B cell (primary cell): Measurements from ENCODE around the gene ARFGAP3. TPM values are rescaled to one million over a fixed set of nuclear protein-coding genes. Genes with fewer than 3 reads are reported as not detected.

Experiments used
- ATAC-seq: fragments of 200-7000 bp; cut with Tn5 transposase; one replicate; pipeline ENCODE4 v1.10.0; 2021; ENCODE audit warnings: low read depth, mild to moderate bottlenecking, moderate number of reproducible peaks, moderate library complexity
- CTCF ChIA-PET: fragments of 350-600 bp; sonication (Branson Sonifier 250); formaldehyde crosslinking; loops from one replicate; lab custom pipeline; 2021; ENCODE audit warnings: antibody characterized with exemption, inconsistent platforms; lab: Charles Lee
- POLR2A ChIA-PET: fragments of 350-600 bp; sonication (Branson Sonifier 250); formaldehyde crosslinking; loops from one replicate; lab custom pipeline; 2021; ENCODE audit warnings: antibody characterized with exemption; lab: Charles Lee
- DNase-seq: peaks from one replicate; pipeline ENCODE4 v3.0.0; 2013
- H2AFZ ChIP-seq: 2 replicates; pipeline ENCODE4 v1.6.1; 2012; ENCODE audit warnings: mild to moderate bottlenecking, low read depth, low read length; ENCODE audit not compliant: insufficient read depth, poor library complexity, severe bottlenecking
- H3K27ac ChIP-seq, 2 donors: 1 replicate in 1 of 2; 2 replicates in 1 of 2; pipeline ENCODE4 v1.5.1; 2012 to 2013; ENCODE audit warnings: low read length in 2 of 2, mild to moderate bottlenecking in 2 of 2, moderate library complexity in 1 of 2
- H3K27me3 ChIP-seq, 4 experiments: fragments of 200-600 bp in 1 of 4; sonication (generic) in 1 of 4; replicated peaks in 1 of 4; 1 replicate in 2 of 4; 2 replicates in 2 of 4; pipeline versions ENCODE4 v1.6.1 to v1.7.0; 2013 to 2016; ENCODE audit warnings: low read length in 3 of 4, mild to moderate bottlenecking in 2 of 4, mixed read lengths in 1 of 4, moderate library complexity in 1 of 4; ENCODE audit not compliant: insufficient read depth in 4 of 4, control insufficient read depth in 3 of 4; ENCODE audit errors: control extremely low read depth in 1 of 4
- H3K36me3 ChIP-seq, 2 experiments: replicated peaks in 1 of 2; 1 replicate in 1 of 2; 2 replicates in 1 of 2; pipeline versions ENCODE4 v1.6.1 to v1.7.1; 2013; ENCODE audit warnings: low read length in 1 of 2; ENCODE audit not compliant: insufficient read depth in 2 of 2, control insufficient read depth in 1 of 2; ENCODE audit errors: control extremely low read depth in 1 of 2, extremely low read depth in 1 of 2
- H3K4me1 ChIP-seq, 2 donors: fragments of 200-600 bp in 1 of 2; sonication (generic) in 1 of 2; 1 replicate in 1 of 2; 2 replicates in 1 of 2; pipeline versions ENCODE4 v1.5.1 to v1.6.1; 2013 to 2017; ENCODE audit warnings: low read length in 2 of 2; ENCODE audit not compliant: control insufficient read depth in 2 of 2, insufficient read depth in 2 of 2
- H3K4me2 ChIP-seq: replicated peaks from 2 replicates; pipeline ENCODE3; 2012; ENCODE audit warnings: mild to moderate bottlenecking, low read depth, low read length; ENCODE audit not compliant: poor library complexity, severe bottlenecking
- H3K4me3 ChIP-seq, 5 experiments: fragments of 200-600 bp in 1 of 5; sonication (generic) in 1 of 5; 1 replicate in 3 of 5; 2 replicates in 2 of 5; pipeline versions ENCODE4 v1.5.1 to v1.7.0; 2011 to 2016; ENCODE audit warnings: low read length in 4 of 5, mild to moderate bottlenecking in 4 of 5, low read depth in 2 of 5, control low read depth in 1 of 5, moderate library complexity in 1 of 5; ENCODE audit not compliant: insufficient read depth in 1 of 5; ENCODE audit errors: control extremely low read depth in 1 of 5, extremely low read depth in 1 of 5
- H3K79me2 ChIP-seq: fragments of 200-600 bp; sonication (generic); one replicate; pipeline ENCODE4 v1.6.0; 2016; ENCODE audit warnings: low read length; ENCODE audit not compliant: control insufficient read depth, insufficient read depth
- H3K9ac ChIP-seq: fragments of 200-600 bp; sonication (generic); 2 replicates; pipeline ENCODE4 v1.6.1; 2017; ENCODE audit warnings: mild to moderate bottlenecking, low read length, moderate library complexity
- H3K9me3 ChIP-seq, 3 donors: one replicate each; pipeline versions ENCODE4 v1.6.1 to v1.7.1; 2013; ENCODE audit warnings: low read length in 2 of 3; ENCODE audit not compliant: control insufficient read depth in 2 of 3, insufficient read depth in 1 of 3; ENCODE audit errors: control extremely low read depth in 1 of 3
- H4K20me1 ChIP-seq: 2 replicates; pipeline ENCODE4 v1.6.0; 2012; ENCODE audit warnings: mild to moderate bottlenecking, low read length; ENCODE audit not compliant: insufficient read depth, control insufficient read depth, poor library complexity, severe bottlenecking
- H3K27ac Mint-ChIP-seq: one replicate; pipeline ENCODE4 v1.8.0; 2021; ENCODE audit warnings: mixed read lengths
- H3K27me3 Mint-ChIP-seq: one replicate; pipeline ENCODE4 v1.8.0; 2021; ENCODE audit warnings: mixed read lengths
- H3K4me1 Mint-ChIP-seq: one replicate; pipeline ENCODE4 v1.8.0; 2021; ENCODE audit warnings: mixed read lengths
- H3K4me3 Mint-ChIP-seq: one replicate; pipeline ENCODE4 v1.8.0; 2021; ENCODE audit warnings: mixed read lengths
- H3K9me3 Mint-ChIP-seq: one replicate; pipeline ENCODE4 v1.8.0; 2022; ENCODE audit warnings: mixed read lengths; ENCODE audit not compliant: insufficient read depth
- EZH2 ChIP-seq: IDR thresholded peaks from 2 replicates; pipeline ENCODE4 v1.6.1; 2012; ENCODE audit warnings: borderline replicate concordance, low read depth, mild to moderate bottlenecking, moderate library complexity, low read length; ENCODE audit not compliant: insufficient read depth, poor library complexity, severe bottlenecking
- WGBS: methylation state at CpG from one replicate; pipeline ENCODE4 v1.1.5; 2013; ENCODE audit warnings: missing lambda C conversion rate; ENCODE audit not compliant: insufficient coverage; 5-methylcytosine and 5-hydroxymethylcytosine counted together
- intact Hi-C: fragments of 100-400 bp; cut with micrococcal nuclease; formaldehyde crosslinking; loops from one replicate; pipeline ENCODE4 v1.10.0; 2022
- polyA plus RNA-seq: library from polyadenylated mRNA; depleted of rRNA; stranded (reverse); fragments of >200 nt; gene quantifications from 2 replicates; pipeline ENCODE4 v1.2.3, GENCODE V29; 2012
- total RNA-seq, 2 donors: library from RNA; stranded (reverse); fragments of 120-200 nt in 1 of 2; gene quantifications; 1 replicate in 1 of 2; 2 replicates in 1 of 2; pipeline versions ENCODE4 v1.2.3 to v1.2.4, GENCODE V29; 2013 to 2022
- TF ChIP-seq, protein P1 (sequence below): fragments of 200-600 bp; IDR thresholded peaks from one replicate; pipeline ENCODE4 v1.8.0; 2022; ENCODE audit warnings: antibody characterized with exemption, mild to moderate bottlenecking

ARFGAP3 gene
- total and polyA plus RNA-seq, 2 donors (not counting 1 experiment from before 2014, with no cell fraction given): 10.7 to 33.2 TPM

DNA sequence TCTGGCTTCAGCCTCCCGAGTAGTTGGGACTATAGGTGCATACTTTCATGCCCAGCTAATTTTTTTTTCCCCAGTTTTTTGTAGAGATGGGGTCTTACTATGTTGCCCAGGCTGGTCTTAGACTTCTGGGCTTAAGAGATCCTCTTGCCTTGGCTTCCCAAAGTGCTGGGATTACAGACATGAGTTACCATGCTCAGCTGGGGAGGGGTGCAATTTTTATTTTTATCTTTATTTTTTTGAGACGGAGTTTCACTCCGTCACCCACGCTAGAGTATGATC is 86.7 kb downstream of the ARFGAP3 start:
- no peak for DNase-seq
- Histone ChIP-seq H3K27me3 (no peaks in the 10 kb centered on the region), H3K4me1 (peaks cover 37 to 51% of the 10 kb centered on the region in 2 donors), H3K27ac (no peak overlapping the region), H3K9me3 (peaks cover 0 to 4% (median 0%) of the 10 kb centered on the region in 3 donors), H3K4me3 (peak overlapping the region in 1 of 5 experiments; percentile 47), H3K36me3 (no peaks in the 10 kb centered on the region), H3K79me2 (no peaks in the 10 kb centered on the region), H2AFZ (no peak overlapping the region), H3K9ac (no peak overlapping the region), H3K4me2 (peak overlapping the region; percentile 82), H4K20me1 (no peaks in the 10 kb centered on the region)
- Mint-ChIP-seq H3K4me3 (peak overlapping the region; percentile 83), H3K4me1 (peaks cover 60% of the 10 kb centered on the region), H3K27me3 (no peaks in the 10 kb centered on the region), H3K9me3 (no peaks in the 10 kb centered on the region), H3K27ac (peak overlapping the region; percentile 80)
- WGBS: 60% methylated on average over 1 of the region's 4 CpGs
- no peak for TF ChIP-seq EZH2
- TF ChIP-seq, protein P1, sequence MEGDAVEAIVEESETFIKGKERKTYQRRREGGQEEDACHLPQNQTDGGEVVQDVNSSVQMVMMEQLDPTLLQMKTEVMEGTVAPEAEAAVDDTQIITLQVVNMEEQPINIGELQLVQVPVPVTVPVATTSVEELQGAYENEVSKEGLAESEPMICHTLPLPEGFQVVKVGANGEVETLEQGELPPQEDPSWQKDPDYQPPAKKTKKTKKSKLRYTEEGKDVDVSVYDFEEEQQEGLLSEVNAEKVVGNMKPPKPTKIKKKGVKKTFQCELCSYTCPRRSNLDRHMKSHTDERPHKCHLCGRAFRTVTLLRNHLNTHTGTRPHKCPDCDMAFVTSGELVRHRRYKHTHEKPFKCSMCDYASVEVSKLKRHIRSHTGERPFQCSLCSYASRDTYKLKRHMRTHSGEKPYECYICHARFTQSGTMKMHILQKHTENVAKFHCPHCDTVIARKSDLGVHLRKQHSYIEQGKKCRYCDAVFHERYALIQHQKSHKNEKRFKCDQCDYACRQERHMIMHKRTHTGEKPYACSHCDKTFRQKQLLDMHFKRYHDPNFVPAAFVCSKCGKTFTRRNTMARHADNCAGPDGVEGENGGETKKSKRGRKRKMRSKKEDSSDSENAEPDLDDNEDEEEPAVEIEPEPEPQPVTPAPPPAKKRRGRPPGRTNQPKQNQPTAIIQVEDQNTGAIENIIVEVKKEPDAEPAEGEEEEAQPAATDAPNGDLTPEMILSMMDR: no peak
- intact Hi-C loops: loop anchor here (5.0 kb wide), 1 partner anchor 108 kb away; no protein-coding TSS in a partner anchor
- no peak for ATAC-seq
- ChIA-PET POLR2A (no interaction called here), CTCF (interaction anchor here (0.9 to 2.9 kb wide), 3 partner anchors 9 to 108 kb away, joined by 3 to 11 read pairs (median 9); no protein-coding TSS in a partner anchor)

DNA sequence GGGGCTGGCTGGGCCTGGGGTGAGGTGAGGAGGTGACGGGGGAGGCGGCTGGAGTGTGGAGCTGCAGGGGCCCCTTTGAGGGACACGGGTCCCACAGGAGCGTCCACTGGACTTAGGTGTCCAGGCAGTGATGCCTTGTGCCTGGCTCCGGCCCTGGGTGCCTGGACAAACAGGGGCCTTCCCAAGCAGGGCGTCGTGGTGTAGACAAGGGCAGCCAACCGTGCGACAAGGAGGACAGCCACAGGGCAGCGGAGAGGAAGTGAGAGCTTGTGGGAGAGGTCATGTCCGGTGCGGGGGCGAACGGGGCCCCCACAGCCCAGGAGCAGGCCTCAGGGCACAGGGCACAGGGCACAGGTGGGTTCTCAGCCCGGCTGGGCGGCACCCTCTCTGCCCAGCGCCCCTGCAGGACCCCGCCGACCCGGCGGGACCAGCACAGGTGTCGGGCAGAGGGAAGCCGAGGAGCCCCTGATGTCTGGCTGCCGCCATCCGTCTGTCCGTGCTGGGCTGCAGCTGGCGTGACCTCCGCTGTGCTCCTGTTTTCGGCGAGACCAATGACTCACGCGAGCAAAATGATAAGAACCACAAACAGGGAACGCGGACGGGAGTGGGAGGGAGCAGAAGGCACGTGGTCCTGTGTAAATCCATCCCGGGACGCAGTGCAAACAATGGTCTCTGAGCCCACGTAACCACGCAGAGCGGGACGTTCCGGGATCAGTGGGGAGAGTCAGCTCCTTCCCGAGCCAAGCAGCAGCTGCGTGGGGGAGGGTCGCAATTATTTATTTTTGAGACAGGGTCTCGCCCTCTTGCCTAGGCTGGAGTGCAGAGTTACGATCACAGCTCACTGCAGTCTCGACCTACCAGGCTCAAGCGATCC is 87.3 kb downstream of the ARFGAP3 start:
- H3K79me2 ChIP-seq: no peaks in the 10 kb centered on the region
- H4K20me1 ChIP-seq: no peaks in the 10 kb centered on the region
- no peaks in the 10 kb centered on the region for H3K27me3 ChIP-seq
- peaks cover 64% of the 10 kb centered on the region for H3K4me1 Mint-ChIP-seq
- H3K4me3 ChIP-seq: peak overlapping the region in 4 of 5 experiments; percentile 21 to 47 (median 30)
- CTCF ChIA-PET: interaction anchor here (0.9 to 2.9 kb wide), 4 partner anchors 10 to 188 kb away, joined by 3 to 11 read pairs (median 6); no protein-coding TSS in a partner anchor
- peaks cover 0 to 4% (median 0%) of the 10 kb centered on the region in 3 donors for H3K9me3 ChIP-seq
- POLR2A ChIA-PET: interaction anchor here (0.7 to 0.8 kb wide), 2 partner anchors 155 to 1070 kb away, joined by 3 read pairs; partner anchors contain the start of genes MEI1 and POLDIP3
- WGBS: 25% methylated on average over 50 of the region's 50 CpGs
- H3K36me3 ChIP-seq: no peaks in the 10 kb centered on the region
- intact Hi-C loops: loop anchor here (1.0 to 5.0 kb wide), 2 partner anchors 108 to 155 kb away; no protein-coding TSS in a partner anchor
- peak overlapping the region; percentile 82 for H3K4me2 ChIP-seq
- H3K27ac ChIP-seq: no peak overlapping the region
- H3K4me3 Mint-ChIP-seq: peak overlapping the region; percentile 83
- DNase-seq (peak; percentile 75), ATAC-seq (peak; percentile 91)
- H3K27ac Mint-ChIP-seq: peak overlapping the region; percentile 80
- no peaks in the 10 kb centered on the region for H3K27me3 Mint-ChIP-seq
- H3K4me1 ChIP-seq: peaks cover 37 to 57% of the 10 kb centered on the region in 2 donors
- TF ChIP-seq, protein P1: no peak
- TF ChIP-seq EZH2: no peak
- no peaks in the 10 kb centered on the region for H3K9me3 Mint-ChIP-seq
- H3K9ac ChIP-seq: peak overlapping the region; percentile 50
- H2AFZ ChIP-seq: no peak overlapping the region
